Hepatocyte (in vitro differentiated cells): ENCODE measurements around the gene D2HGDH.

Experiments used
- CTCF ChIP-seq: fragments of 200-600 bp; sonication (generic); IDR thresholded peaks from 2 replicates; pipeline ENCODE4 v1.5.1; 2016; ENCODE audit warnings: antibody characterized with exemption, mild to moderate bottlenecking; ENCODE audit not compliant: poor library complexity
- EZH2 ChIP-seq: fragments of 200-600 bp; sonication (generic); IDR thresholded peaks from 2 replicates; pipeline ENCODE4 v1.6.1; 2016; ENCODE audit warnings: antibody characterized with exemption, mild to moderate bottlenecking, borderline replicate concordance

- TF ChIP-seq CTCF (no peak), EZH2 (no peak)
These were observed 19.1 kb downstream of the D2HGDH start for GRCh38 chr2:241753493-241753892.
